ENCODE data around the gene APOB. TPM values are rescaled to one million over a fixed set of nuclear protein-coding genes. Genes with fewer than 3 reads are reported as not detected.

APOB gene
- total RNA-seq, 1 experiment from 2014 or later: 234 TPM

DNA sequence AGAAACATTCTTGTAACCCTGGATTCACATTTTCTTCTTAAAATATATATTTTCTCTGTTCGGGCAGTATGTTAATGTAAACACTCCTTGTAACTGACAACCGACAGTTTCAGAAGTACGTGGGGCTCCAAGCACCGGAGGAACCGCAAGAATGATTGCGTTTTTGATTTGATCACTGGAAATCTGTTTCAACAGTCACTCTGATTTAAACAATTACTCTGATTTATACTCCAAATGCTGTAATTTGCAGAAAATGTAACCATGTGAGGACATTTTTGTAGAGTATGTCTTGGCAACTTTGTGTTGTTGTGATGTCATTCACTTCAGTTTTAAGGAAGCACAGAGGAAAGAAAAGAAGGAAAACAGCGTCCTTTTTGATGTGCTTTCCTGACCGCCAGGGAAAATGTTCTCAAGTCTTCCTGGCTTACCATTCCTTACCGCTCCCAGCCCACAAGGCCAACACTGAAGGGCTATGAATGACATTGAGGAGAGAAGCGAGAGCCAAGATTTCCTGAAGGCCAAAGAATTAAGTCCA is 77.7 kb downstream of the APOB start:
- ChIA-PET POLR2A (no interaction called here), CTCF (interaction anchor here (0.6 kb wide), 1 partner anchor 524 kb away, joined by 4 read pairs; no protein-coding TSS in a partner anchor)
- no peaks in the 10 kb centered on the region for H3K36me3 Mint-ChIP-seq (ENCODE audit: insufficient read depth, unreplicated experiment)
- no peaks in the 10 kb centered on the region; the same call in none of the 2 replicates for H3K27me3 ChIP-seq (replicated peaks; ENCODE audit: control insufficient read depth, insufficient read depth, low read length)
- H3K27ac Mint-ChIP-seq (ENCODE audit: unreplicated experiment): no peak overlapping the region
- intact Hi-C loops (cut with micrococcal nuclease; ENCODE audit: unreplicated experiment): no loop called here
- no peaks in the 10 kb centered on the region for H3K9me3 ChIP-seq
- H3K4me1 ChIP-seq: no peaks in the 10 kb centered on the region
- TF ChIP-seq, protein P1, sequence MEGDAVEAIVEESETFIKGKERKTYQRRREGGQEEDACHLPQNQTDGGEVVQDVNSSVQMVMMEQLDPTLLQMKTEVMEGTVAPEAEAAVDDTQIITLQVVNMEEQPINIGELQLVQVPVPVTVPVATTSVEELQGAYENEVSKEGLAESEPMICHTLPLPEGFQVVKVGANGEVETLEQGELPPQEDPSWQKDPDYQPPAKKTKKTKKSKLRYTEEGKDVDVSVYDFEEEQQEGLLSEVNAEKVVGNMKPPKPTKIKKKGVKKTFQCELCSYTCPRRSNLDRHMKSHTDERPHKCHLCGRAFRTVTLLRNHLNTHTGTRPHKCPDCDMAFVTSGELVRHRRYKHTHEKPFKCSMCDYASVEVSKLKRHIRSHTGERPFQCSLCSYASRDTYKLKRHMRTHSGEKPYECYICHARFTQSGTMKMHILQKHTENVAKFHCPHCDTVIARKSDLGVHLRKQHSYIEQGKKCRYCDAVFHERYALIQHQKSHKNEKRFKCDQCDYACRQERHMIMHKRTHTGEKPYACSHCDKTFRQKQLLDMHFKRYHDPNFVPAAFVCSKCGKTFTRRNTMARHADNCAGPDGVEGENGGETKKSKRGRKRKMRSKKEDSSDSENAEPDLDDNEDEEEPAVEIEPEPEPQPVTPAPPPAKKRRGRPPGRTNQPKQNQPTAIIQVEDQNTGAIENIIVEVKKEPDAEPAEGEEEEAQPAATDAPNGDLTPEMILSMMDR (IDR thresholded peaks at IDR 0.05; ENCODE audit: insufficient read depth in 1 of 2, low read depth in 1 of 2, low read length in 1 of 2, severe bottlenecking in 1 of 2, unreplicated experiment in 1 of 2): no peak
- H3K4me1 Mint-ChIP-seq (ENCODE audit: low read depth, unreplicated experiment): no peaks in the 10 kb centered on the region
- no TSS peak for BruUV-seq (replicated peaks)
- no peaks in the 10 kb centered on the region for H3K36me3 ChIP-seq (ENCODE audit: control insufficient read depth, insufficient read depth, low read length)
- H3K27me3 Mint-ChIP-seq (ENCODE audit: insufficient read depth, unreplicated experiment): peaks cover 13% of the 10 kb centered on the region
- H3K9me3 Mint-ChIP-seq (ENCODE audit: unreplicated experiment): no peaks in the 10 kb centered on the region
- DNase-seq: no peak
- H3K4me3 ChIP-seq (ENCODE audit: low read depth, low read length): no peak overlapping the region
- H3K4me3 Mint-ChIP-seq (ENCODE audit: unreplicated experiment): no peak overlapping the region

- H3K27me3 ChIP-seq (replicated peaks; ENCODE audit: control insufficient read depth, insufficient read depth, low read length): no peaks in the 10 kb centered on the region; the same call in none of the 2 replicates
- Mint-ChIP-seq H3K4me1 (ENCODE audit: low read depth, unreplicated experiment) (no peaks in the 10 kb centered on the region), H3K4me3 (ENCODE audit: unreplicated experiment) (no peak overlapping the region), H3K27me3 (ENCODE audit: insufficient read depth, unreplicated experiment) (peaks cover 12% of the 10 kb centered on the region), H3K9me3 (ENCODE audit: unreplicated experiment) (no peaks in the 10 kb centered on the region), H3K36me3 (ENCODE audit: insufficient read depth, unreplicated experiment) (no peaks in the 10 kb centered on the region), H3K27ac (ENCODE audit: unreplicated experiment) (no peak overlapping the region)
- BruUV-seq (replicated peaks): no TSS peak
- H3K9me3 ChIP-seq: no peaks in the 10 kb centered on the region
- CTCF ChIA-PET: no interaction called here
- intact Hi-C loops (cut with micrococcal nuclease; ENCODE audit: unreplicated experiment): no loop called here
- POLR2A ChIA-PET: no interaction called here
- H3K4me1 ChIP-seq: no peaks in the 10 kb centered on the region
- TF ChIP-seq, protein P1 (IDR thresholded peaks at IDR 0.05; ENCODE audit: insufficient read depth in 1 of 2, low read depth in 1 of 2, low read length in 1 of 2, severe bottlenecking in 1 of 2, unreplicated experiment in 1 of 2): no peak
- no peak overlapping the region for H3K4me3 ChIP-seq (ENCODE audit: low read depth, low read length)
- DNase-seq: no peak
- H3K36me3 ChIP-seq (ENCODE audit: control insufficient read depth, insufficient read depth, low read length): no peaks in the 10 kb centered on the region
These were observed 78.7 kb downstream of the APOB start for GRCh38 chr2:20965221-20965620.

- Histone ChIP-seq H3K36me3 (ENCODE audit: control insufficient read depth, insufficient read depth, low read length) (no peaks in the 10 kb centered on the region), H3K4me3 (ENCODE audit: low read depth, low read length) (no peak overlapping the region), H3K4me1 (no peaks in the 10 kb centered on the region), H3K27me3 (replicated peaks; ENCODE audit: control insufficient read depth, insufficient read depth, low read length) (no peaks in the 10 kb centered on the region; the same call in none of the 2 replicates), H3K9me3 (no peaks in the 10 kb centered on the region)
- BruUV-seq (replicated peaks): no TSS peak
- CTCF ChIA-PET: interaction anchor here (0.6 to 2.9 kb wide), 10 partner anchors 36 to 303 kb away, joined by 3 to 41 read pairs (median 4); partner anchors contain the start of genes GDF7 and LDAH
- no peak for DNase-seq
- H3K27me3 Mint-ChIP-seq (ENCODE audit: insufficient read depth, unreplicated experiment): peaks cover 5% of the 10 kb centered on the region
- no peak overlapping the region for H3K4me3 Mint-ChIP-seq (ENCODE audit: unreplicated experiment)
- TF ChIP-seq, protein P1 (IDR thresholded peaks at IDR 0.05; ENCODE audit: insufficient read depth in 1 of 2, low read depth in 1 of 2, low read length in 1 of 2, severe bottlenecking in 1 of 2, unreplicated experiment in 1 of 2): no peak
- H3K27ac Mint-ChIP-seq (ENCODE audit: unreplicated experiment): no peak overlapping the region
- intact Hi-C loops (cut with micrococcal nuclease; ENCODE audit: unreplicated experiment): loop anchor here (1.0 to 2.0 kb wide), 6 partner anchors 154 to 303 kb away; no protein-coding TSS in a partner anchor
- H3K4me1 Mint-ChIP-seq (ENCODE audit: low read depth, unreplicated experiment): no peaks in the 10 kb centered on the region
- no peaks in the 10 kb centered on the region for H3K36me3 Mint-ChIP-seq (ENCODE audit: insufficient read depth, unreplicated experiment)
- H3K9me3 Mint-ChIP-seq (ENCODE audit: unreplicated experiment): no peaks in the 10 kb centered on the region
- POLR2A ChIA-PET: no interaction called here
These were observed 80.0 kb downstream of the APOB start for GRCh38 chr2:20963867-20964266.

Measured in Caco-2 (cell line).